Motor neuron (in vitro differentiated cells): ENCODE measurements around the gene LEMD1. TPM values are rescaled to one million over a fixed set of nuclear protein-coding genes. Genes with fewer than 3 reads are reported as not detected.
"Not testable (repeated sequence)": the region's sequence is repeated elsewhere in the genome, so short reads cannot be mapped to it uniquely, and the experiment has no call there.

Source experiments
- ATAC-seq, 8 experiments: fragments of 200-7000 bp; cut with Tn5 transposase; replicated peaks in 6 of 8; 2 replicates each; pipeline ENCODE4 v1.8.0; 2021; ENCODE audit warnings: mild to moderate bottlenecking in 8 of 8, moderate library complexity in 8 of 8
- H3K27ac ChIP-seq, 2 donors: fragments of 250-450 bp; sonication (Bioruptor Pico); 2 replicates each; pipeline ENCODE4 v1.9.0; 2021; ENCODE audit warnings: antibody characterized with exemption in 2 of 2, mild to moderate bottlenecking in 2 of 2, moderate library complexity in 1 of 2
- H3K4me1 ChIP-seq, 2 donors: fragments of 250-450 bp; sonication (Bioruptor Pico); replicated peaks in 1 of 2; 2 replicates each; pipeline ENCODE4 v1.6.1; 2021; ENCODE audit warnings: antibody characterized with exemption in 2 of 2, mild to moderate bottlenecking in 2 of 2, moderate library complexity in 1 of 2
- H3K4me3 ChIP-seq, 5 donors: fragments of 250-450 bp; sonication (Bioruptor Pico); 2 replicates each; pipeline ENCODE4 v1.9.0; 2021; ENCODE audit warnings: antibody characterized with exemption in 5 of 5, mild to moderate bottlenecking in 5 of 5, moderate library complexity in 4 of 5
- WGBS, 10 experiments: fragments of 450-650 bp; shearing (Covaris generic); methylation state at CpG; one replicate each; pipeline ENCODE4 v1.0.0; 2022; 5-methylcytosine and 5-hydroxymethylcytosine counted together
- in situ Hi-C, 9 experiments: fragments of 400-800 bp; cut with MboI; loops; one replicate each; pipeline ENCODE4 v1.15.0; 2021; ENCODE audit warnings: low sequenced_read_pairs in 9 of 9, low pct_unique_long_range_greater_than_20kb in 2 of 9; ENCODE audit not compliant: unreplicated experiment in 9 of 9
- total RNA-seq, 8 experiments: library from RNA; unstranded; fragments of 300-600 nt; gene quantifications; 2 replicates each; pipeline versions ENCODE4 v1.2.3 to v1.2.4, GENCODE V29; 2022

LEMD1 gene
- total RNA-seq, 8 experiments from 2014 or later: 4.2 to 46.8 (median 36.4) TPM; not detected in 3

DNA sequence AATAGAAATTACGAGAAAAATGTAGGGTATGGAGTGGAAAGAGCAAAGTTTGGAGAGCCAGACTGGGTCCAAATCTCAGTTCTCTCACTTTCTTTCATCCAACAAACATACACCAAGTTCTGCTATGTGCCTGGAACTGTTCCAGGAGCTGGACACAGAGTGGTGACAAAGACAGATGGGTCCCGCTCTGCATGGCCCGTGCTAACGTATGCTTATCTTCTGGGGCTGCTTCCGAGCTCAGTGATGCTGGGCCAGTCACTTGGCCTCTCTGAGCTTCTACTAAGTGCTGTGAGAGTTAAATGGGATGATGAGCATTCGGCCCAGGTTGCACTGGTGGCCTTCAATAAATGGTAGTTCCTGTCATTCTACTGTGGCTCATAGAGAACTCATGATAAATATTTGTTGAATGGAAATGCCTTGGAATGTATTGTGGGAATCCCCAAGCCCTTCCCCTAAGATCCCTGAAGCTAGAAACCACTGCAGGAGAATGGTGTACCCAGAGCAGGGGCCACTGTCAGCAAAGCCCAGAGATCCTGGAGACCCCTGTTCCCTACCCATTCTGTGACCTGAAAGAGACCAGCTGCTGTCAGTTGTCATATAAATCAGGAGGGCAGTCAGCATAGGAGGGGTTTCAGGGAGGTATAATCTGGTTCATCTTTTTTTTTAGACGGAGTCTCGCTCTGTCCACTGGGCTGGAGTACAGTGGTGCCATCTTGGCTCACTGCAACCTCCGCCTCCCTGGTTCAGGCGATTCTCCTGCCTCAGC lies 3.8 kb downstream of the LEMD1 start:
- Histone ChIP-seq H3K27ac (no peak overlapping the region), H3K4me3 (no peak overlapping the region), H3K4me1 (peaks cover 46 to 61% of the 10 kb centered on the region in 2 donors)
- ATAC-seq: peak in 5 of 8 experiments; percentile 25 to 65 (median 34)
- 56 to 93% (median 77%) methylated on average over 2 to 10 of the region's 10 CpGs; no CpG with 5 or more reads in 2 of the 10 experiments for WGBS, 10 experiments
- in situ Hi-C loops: no loop called here

DNA sequence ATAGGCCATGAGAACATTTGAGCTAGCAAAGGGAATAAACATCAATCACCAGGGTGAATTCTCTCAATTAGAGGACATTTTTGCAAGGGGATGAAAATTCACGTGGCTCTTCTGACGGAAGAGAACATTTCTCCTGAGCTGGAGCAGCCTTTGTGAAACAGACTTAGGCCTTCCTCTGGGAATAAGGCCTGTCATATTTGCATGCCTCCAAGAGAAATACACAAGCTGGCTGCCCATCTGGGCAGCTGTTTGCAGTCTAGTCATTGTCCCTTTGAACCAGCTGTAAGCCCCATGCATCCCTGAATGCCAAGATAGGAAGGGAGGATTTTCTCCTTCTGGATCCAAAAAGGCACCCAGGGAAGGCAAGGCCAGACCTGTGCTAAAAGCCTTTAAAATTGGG lies 5.5 kb downstream of the LEMD1 start:
- Histone ChIP-seq H3K4me1 (peaks cover 37 to 46% of the 10 kb centered on the region in 2 donors), H3K4me3 (no peak overlapping the region), H3K27ac (peak overlapping the region; percentile 49 to 85)
- peak in 5 of 8 experiments; percentile 58 to 94 (median 93) for ATAC-seq
- WGBS, 10 experiments: 7 to 50% (median 31%) methylated on average over 1 to 2 of the region's 2 CpGs; no CpG with 5 or more reads in 2 of the 10 experiments
- in situ Hi-C loops: no loop called here

DNA sequence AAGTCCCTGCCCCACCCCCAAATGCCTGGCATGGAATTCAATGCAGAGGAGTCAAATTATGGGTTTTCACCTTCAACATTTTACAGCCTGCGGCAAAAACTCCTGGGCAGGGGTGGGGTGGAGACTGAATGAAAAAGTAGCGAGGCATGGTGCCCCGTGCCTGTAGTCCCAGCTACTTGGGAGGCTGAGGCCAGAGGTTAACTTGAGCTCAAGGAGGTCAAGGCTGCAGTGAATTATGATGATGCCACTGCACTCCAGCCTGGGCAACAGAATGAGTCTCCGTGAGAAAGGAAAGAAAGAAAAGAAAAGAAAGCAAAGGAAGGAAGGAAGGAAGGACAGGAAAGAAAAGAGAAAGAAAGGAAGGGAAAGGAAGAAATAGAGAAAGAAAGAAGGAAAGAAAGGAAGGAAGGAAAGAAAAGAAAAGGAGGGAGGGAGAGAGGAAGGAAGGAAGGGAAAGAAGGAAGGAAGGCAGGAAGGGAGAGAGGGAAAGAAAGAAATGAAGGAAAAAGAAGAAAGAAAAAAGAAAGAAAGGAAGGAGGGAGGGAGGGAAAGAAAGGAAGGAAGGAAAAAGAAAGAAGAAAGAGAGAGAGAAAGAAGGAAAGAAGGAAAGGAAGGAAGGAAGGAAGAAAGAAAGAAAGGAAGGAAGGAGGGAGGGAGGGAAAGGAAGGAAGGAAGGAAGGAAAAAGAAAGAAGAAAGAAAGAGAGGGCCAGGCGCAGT lies 11.1 kb downstream of the LEMD1 start:
- ATAC-seq: no peak
- 15 to 85% (median 65%) methylated on average over 3 to 5 of the region's 5 CpGs for WGBS, 10 experiments
- H3K27ac ChIP-seq: no peak overlapping the region
- peaks cover 3 to 5% of the 10 kb centered on the region in 2 donors for H3K4me1 ChIP-seq
- no peak overlapping the region for H3K4me3 ChIP-seq
- in situ Hi-C loops: no loop called here

DNA sequence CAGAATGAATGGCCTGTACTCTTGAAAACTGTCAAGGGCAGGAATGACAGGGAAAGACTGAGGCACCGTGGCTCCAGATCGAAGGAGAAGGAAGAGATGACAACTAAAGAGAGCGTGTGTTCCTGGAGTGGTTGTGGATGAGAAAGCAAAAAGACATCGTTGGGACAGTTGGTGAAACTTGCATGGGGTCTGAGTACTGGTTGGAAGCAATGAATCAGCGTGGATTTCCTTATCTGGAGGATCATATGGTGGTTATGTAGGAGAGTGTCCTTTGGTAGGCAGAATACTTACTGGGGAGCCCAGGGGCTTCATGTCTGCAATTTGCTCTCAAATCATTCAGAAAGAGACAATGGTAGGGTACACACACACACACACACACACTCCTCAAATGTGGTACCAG lies 13.9 kb downstream of the LEMD1 start:
- no peak for ATAC-seq
- WGBS, 10 experiments: 17 to 100% (median 69%) methylated on average over 1 to 5 of the region's 5 CpGs
- no peak overlapping the region for H3K4me3 ChIP-seq
- H3K4me1 ChIP-seq: no peaks in the 10 kb centered on the region
- in situ Hi-C loops: no loop called here
- H3K27ac ChIP-seq: no peak overlapping the region

DNA sequence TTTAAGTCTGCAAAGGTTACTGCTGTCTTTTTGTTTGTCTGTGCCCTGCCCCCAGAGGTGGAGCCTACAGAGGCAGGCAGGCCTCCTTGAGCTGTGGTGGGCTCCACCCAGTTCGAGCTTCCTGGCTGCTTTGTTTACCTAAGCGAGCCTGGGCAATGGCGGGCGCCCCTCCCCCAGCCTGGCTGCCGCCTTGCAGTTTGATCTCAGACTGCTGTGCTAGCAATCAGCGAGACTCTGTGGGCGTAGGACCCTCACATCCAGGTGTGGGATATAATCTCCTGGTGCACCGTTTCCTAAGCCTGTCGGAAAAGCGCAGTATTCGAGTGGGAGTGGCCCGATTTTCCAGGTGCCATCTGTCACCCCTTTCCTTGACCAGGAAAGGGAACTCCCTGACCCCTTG lies 15.6 kb downstream of the LEMD1 start:
- in situ Hi-C loops: not testable (repeated sequence)
- WGBS, 10 experiments: no CpG with 5 or more reads among the region's 12 CpGs

DNA sequence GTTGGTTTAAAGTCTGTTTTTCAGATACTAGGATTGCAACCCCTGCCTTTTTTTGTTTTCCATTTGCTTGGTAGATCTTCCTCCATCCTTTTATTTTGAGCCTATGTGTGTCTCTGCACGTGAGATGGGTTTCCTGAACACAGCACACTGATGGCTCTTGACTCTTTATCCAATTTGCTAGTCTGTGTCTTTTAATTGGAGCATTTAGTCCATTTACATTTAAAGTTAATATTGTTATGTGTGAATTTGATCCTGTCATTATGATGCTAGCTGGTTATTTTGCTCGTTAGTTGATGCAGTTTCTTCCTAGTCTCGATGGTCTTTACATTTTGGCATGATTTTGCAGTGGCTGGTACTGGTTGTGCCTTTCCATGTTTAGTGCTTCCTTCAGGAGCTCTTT lies 17.4 kb downstream of the LEMD1 start:
- in situ Hi-C loops, H3K27ac ChIP-seq, ATAC-seq, H3K4me3 ChIP-seq, H3K4me1 ChIP-seq: not testable (repeated sequence)
- WGBS, 10 experiments: no CpG with 5 or more reads among the region's 3 CpGs

More for the DNA sequence above, 15.6 kb downstream of the LEMD1 start:
- ATAC-seq, H3K27ac ChIP-seq, H3K4me3 ChIP-seq, H3K4me1 ChIP-seq: not testable (repeated sequence)

DNA sequence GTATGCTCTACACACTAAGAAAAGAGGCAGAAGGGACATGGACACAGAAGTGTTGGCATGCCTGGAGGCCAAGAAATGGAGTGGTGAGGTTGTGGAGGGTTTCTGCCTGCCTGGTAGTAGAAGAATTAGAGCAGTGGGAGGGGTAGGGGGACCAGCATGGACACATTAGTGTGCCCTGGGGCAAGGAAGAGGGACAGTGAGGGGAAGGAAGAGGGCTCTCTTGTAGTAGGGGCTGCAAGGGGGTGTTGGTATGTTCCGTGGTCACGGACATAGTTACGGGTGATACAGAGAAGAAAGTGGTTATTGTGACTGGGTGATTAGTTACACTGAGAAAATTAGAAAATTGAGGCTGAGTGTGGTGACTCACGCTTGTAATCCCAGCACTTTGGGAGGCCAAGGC lies 23.3 kb downstream of the LEMD1 start:
- no peak for ATAC-seq
- in situ Hi-C loops: loop anchor here in 3 of 9 experiments (5.0 to 25.0 kb wide), 3 partner anchors 86 to 89 kb away; no protein-coding TSS in a partner anchor
- Histone ChIP-seq H3K27ac (no peak overlapping the region), H3K4me3 (no peak overlapping the region), H3K4me1 (peaks cover 0 to 5% of the 10 kb centered on the region in 2 donors)
- WGBS, 10 experiments: 0 to 100% (median 84%) methylated on average over 1 to 4 of the region's 4 CpGs; no CpG with 5 or more reads in 5 of the 10 experiments

DNA sequence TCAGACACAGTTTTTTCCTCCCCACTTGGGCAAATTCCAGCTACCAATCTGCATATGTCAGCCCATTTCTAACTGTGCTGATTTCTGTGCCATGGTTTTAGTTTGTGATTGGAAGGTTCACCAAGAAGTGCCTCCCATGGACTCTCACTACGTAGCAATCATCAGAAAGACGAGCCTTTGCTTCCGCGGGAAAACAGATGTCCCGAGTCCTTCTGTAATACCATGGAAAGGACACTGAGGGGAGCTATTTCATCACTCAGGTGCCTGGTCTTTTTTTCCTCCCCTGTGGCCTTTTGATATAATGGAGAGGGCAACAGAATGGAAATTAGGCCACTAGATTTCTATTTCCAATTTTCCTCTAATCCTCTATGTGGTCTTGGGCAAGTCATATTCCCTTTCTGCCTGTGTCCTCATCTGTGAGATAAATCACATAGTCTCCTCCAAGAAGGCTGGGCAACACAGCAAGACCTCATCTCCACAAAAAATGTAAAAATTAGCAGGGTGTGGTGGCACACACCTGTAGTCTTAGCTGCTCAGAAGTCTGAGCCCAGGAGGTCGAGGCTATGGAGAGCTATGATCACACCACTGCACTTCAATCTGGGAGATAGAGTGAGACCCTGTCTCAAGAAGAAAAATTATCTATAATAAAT lies 24.8 kb downstream of the LEMD1 start:
- Histone ChIP-seq H3K4me3 (no peak overlapping the region), H3K4me1 (peaks cover 0 to 5% of the 10 kb centered on the region in 2 donors), H3K27ac (no peak overlapping the region)
- 0 to 15% (median 7%) methylated on average over 1 to 6 of the region's 6 CpGs; no CpG with 5 or more reads in 1 of the 10 experiments for WGBS, 10 experiments
- in situ Hi-C loops: loop anchor here in 3 of 9 experiments (5.0 to 25.0 kb wide), 3 partner anchors 88 to 90 kb away; no protein-coding TSS in a partner anchor
- ATAC-seq: peak; percentile 60 to 99 (median 80)

DNA sequence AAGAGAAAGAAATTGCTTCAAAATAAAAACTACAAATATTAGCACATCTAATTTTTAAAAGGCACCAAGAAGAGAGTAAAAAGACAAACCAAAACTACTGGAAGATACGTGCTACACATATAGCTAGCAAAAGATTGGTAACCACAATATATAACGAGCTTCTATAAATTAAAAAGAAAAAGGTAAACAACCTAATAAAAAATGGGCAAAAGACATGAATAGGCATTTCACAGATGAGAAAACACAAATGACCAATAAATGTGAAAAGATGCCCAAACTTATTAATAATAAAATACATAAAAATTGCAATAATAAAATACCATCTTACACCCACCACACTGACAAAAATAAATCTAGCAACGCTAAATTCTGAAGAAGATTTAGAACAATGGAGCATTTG lies 26.2 kb downstream of the LEMD1 start:
- WGBS, 10 experiments: 34 to 100% (median 77%) methylated on average over 2 to 3 of the region's 3 CpGs
- ATAC-seq: no peak
- in situ Hi-C loops: loop anchor here in 3 of 9 experiments (5.0 to 25.0 kb wide), 3 partner anchors 89 to 92 kb away; no protein-coding TSS in a partner anchor
- Histone ChIP-seq H3K4me1 (peaks cover 0 to 5% of the 10 kb centered on the region in 2 donors), H3K4me3 (no peak overlapping the region), H3K27ac (no peak overlapping the region)

DNA sequence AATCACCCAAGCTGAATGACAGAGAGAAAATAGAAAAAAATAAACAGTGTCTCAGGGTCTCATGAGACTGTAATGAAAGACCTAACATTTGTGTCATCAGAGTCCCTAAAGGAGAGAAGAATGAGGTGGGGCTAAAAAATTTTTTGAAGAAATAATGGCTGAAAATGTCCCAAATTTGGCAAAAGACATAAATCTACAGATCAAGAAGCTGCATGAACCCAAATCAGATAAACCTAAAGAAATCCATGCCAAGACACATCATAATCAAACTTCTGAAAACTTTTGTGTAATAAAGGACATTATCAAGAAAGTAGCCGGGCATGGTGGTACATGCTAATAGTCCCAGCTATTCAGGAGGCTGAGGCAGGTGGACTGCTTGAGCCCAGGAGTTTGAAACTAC lies 29.2 kb downstream of the LEMD1 start:
- ATAC-seq: no peak
- Histone ChIP-seq H3K27ac (no peak overlapping the region), H3K4me3 (no peak overlapping the region), H3K4me1 (peaks cover 0 to 5% of the 10 kb centered on the region in 2 donors)
- 20 to 100% (median 88%) methylated on average over 1 of the region's 1 CpG for WGBS, 10 experiments
- in situ Hi-C loops: loop anchor here in 2 of 9 experiments (10.0 to 25.0 kb wide), 2 partner anchors 92 to 95 kb away; no protein-coding TSS in a partner anchor

DNA sequence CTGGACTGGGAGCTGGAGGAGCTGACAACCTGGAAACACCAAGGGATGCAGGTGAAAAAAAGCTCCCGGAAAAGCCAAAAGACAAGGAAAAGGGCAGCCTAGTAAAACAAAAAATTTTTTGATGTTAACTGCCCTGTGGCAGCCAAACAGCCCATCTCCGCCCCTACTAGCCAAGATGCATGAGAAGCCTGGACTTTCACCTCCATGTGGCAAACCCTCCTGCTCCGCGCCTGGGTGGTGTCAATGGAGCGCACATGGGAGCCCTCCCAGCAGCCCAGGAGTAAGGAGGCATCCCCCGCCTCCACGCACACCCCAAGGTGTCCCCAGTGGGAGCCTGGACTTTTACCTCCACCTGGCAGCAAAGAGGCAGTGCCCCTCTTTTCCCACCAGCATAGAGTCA lies 30.5 kb downstream of the LEMD1 start:
- Histone ChIP-seq H3K4me3 (no peak overlapping the region), H3K27ac (no peak overlapping the region), H3K4me1 (peaks cover 0 to 7% of the 10 kb centered on the region in 2 donors)
- in situ Hi-C loops: loop anchor here in 2 of 9 experiments (10.0 to 25.0 kb wide), 2 partner anchors 93 to 96 kb away; no protein-coding TSS in a partner anchor
- no peak for ATAC-seq
- 40 to 100% (median 97%) methylated on average over 1 to 7 of the region's 7 CpGs; no CpG with 5 or more reads in 2 of the 10 experiments for WGBS, 10 experiments

DNA sequence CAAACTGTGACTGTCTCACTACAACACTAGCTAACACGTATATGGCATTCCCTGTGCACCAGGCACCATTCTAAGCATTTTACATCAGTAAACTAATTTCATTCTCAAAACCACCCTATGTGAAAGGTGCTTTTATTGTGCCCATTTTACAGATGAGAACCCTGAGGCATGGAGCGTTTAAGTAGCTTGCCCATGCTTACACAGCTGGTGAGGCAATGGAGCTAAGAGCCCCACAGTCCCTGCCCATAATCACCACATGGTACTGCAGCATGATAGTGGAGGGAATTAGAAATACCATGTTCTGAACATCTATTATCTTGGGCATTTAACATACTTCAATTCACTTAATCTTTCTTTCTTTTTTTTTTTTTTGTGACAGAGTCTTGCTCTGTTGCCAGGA lies 34.0 kb downstream of the LEMD1 start:
- no peak for ATAC-seq
- Histone ChIP-seq H3K4me3 (no peak overlapping the region), H3K4me1 (peaks cover 0 to 27% of the 10 kb centered on the region in 2 donors), H3K27ac (no peak overlapping the region)
- in situ Hi-C loops: loop anchor here in 1 of 9 experiments (25.0 kb wide), 1 partner anchor 99 kb away; no protein-coding TSS in a partner anchor
- WGBS, 10 experiments: 26 to 100% (median 96%) methylated on average over 1 to 2 of the region's 2 CpGs; no CpG with 5 or more reads in 2 of the 10 experiments
